Measurements from ENCODE around the gene MRPL14. TPM values are rescaled to one million over a fixed set of nuclear protein-coding genes. Genes with fewer than 3 reads are reported as not detected.

MRPL14 gene
- total and polyA plus RNA-seq, 2 of the 8 experiments (the other 6 are each of a cell fraction or from before 2014, with no cell fraction given): 82.0 to 97.1 TPM

DNA sequence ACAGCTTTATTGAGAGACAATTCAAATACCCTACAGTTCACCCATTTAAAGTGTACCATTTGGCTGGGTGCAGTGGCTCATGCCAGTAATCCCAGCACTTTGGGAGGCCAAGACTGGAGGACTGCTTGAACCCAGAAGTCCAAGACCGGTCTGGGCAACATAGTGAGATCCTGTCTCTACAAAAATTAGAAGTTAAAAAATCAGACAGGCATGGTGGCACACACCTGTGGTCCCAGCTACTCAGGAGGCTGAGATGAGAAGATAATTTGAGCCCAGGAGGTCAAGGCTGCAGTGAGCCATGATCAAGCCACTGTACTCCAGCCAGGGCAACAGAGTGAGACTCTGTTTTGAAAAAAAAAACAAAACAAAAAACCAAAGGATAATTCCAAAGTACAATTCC, 40.3 kb upstream of the MRPL14 start:
- no peak overlapping the region for H2BK12ac ChIP-seq (ENCODE audit: low read depth, low read length)
- no peak overlapping the region for H3K4me2 ChIP-seq (ENCODE audit: insufficient read depth in 1 of 2, low read depth in 2 of 2, low read length in 2 of 2)
- no peak overlapping the region for H3K18ac ChIP-seq (ENCODE audit: extremely low read depth, low read length)
- FAIRE-seq: no peak
- H4K8ac ChIP-seq (ENCODE audit: extremely low read depth, insufficient read depth, low read length): no peak overlapping the region
- no peaks in the 10 kb centered on the region for H3K9me3 ChIP-seq (ENCODE audit: insufficient read depth in 2 of 2, low read depth in 1 of 2, low read length in 1 of 2)
- H4K20me1 ChIP-seq (replicated peaks in 1 of 2; ENCODE audit: control insufficient read depth in 1 of 2, insufficient read depth in 2 of 2, low read length in 2 of 2): no peaks in the 10 kb centered on the region
- H4K91ac ChIP-seq (replicated peaks; ENCODE audit: insufficient read length, low read length): no peak overlapping the region
- TF ChIP-seq SP1 (IDR thresholded peaks at IDR 0.05; ENCODE audit: low read depth, low read length): no peak
- TF ChIP-seq SP4 (IDR thresholded peaks at IDR 0.05; ENCODE audit: low read length): no peak
- TF ChIP-seq SRF (IDR thresholded peaks at IDR 0.05; ENCODE audit: low read depth, low read length): no peak
- no peak for TF ChIP-seq BACH1 (IDR thresholded peaks at IDR 0.05; ENCODE audit: low read length)
- TF ChIP-seq, protein P1, sequence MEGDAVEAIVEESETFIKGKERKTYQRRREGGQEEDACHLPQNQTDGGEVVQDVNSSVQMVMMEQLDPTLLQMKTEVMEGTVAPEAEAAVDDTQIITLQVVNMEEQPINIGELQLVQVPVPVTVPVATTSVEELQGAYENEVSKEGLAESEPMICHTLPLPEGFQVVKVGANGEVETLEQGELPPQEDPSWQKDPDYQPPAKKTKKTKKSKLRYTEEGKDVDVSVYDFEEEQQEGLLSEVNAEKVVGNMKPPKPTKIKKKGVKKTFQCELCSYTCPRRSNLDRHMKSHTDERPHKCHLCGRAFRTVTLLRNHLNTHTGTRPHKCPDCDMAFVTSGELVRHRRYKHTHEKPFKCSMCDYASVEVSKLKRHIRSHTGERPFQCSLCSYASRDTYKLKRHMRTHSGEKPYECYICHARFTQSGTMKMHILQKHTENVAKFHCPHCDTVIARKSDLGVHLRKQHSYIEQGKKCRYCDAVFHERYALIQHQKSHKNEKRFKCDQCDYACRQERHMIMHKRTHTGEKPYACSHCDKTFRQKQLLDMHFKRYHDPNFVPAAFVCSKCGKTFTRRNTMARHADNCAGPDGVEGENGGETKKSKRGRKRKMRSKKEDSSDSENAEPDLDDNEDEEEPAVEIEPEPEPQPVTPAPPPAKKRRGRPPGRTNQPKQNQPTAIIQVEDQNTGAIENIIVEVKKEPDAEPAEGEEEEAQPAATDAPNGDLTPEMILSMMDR (IDR thresholded peaks at IDR 0.05; ENCODE audit: control extremely low read depth in 1 of 3, insufficient read depth in 1 of 3, low read depth in 1 of 3, low read length in 3 of 3): no peak
- TF ChIP-seq, protein P2, sequence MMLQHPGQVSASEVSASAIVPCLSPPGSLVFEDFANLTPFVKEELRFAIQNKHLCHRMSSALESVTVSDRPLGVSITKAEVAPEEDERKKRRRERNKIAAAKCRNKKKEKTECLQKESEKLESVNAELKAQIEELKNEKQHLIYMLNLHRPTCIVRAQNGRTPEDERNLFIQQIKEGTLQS (IDR thresholded peaks at IDR 0.05; ENCODE audit: insufficient read depth, low read depth, low read length): no peak
- no peak for TF ChIP-seq ZNF274 (IDR thresholded peaks at IDR 0.05; ENCODE audit: borderline replicate concordance, extremely low read depth, low read length)
- TF ChIP-seq MAFK (IDR thresholded peaks at IDR 0.05; ENCODE audit: low read depth, low read length): no peak
- TF ChIP-seq TCF12 (IDR thresholded peaks at IDR 0.05; ENCODE audit: low read depth, low read length): no peak
- no peak for TF ChIP-seq RFX5 (IDR thresholded peaks at IDR 0.05; ENCODE audit: borderline replicate concordance, low read depth, low read length)
- no peak for TF ChIP-seq RBBP5 (IDR thresholded peaks at IDR 0.05; ENCODE audit: borderline replicate concordance, low read depth, low read length)
- no peak overlapping the region for H3K23ac ChIP-seq (ENCODE audit: insufficient read length)
- H3K9ac ChIP-seq (replicated peaks in 1 of 4; ENCODE audit: extremely low read depth in 1 of 4, low read depth in 3 of 4, low read length in 3 of 4): no peak overlapping the region
- no peaks in the 10 kb centered on the region for H3K36me3 ChIP-seq (ENCODE audit: control insufficient read depth in 2 of 4, insufficient read depth in 4 of 4, low read length in 3 of 4)
- H3K14ac ChIP-seq (ENCODE audit: insufficient read length): no peak overlapping the region
- 92% methylated on average over 1 of the region's 1 CpG; no CpG with 5 or more reads in 1 of the 2 experiments for WGBS, 2 experiments (ENCODE audit: extremely low coverage in 1 of 2, insufficient coverage in 1 of 2, insufficient read length in 1 of 2, insufficient replicate concordance in 2 of 2, low coverage in 1 of 2, low lambda C conversion rate in 2 of 2, missing lambda C conversion rate in 1 of 2)
- H4K5ac ChIP-seq (ENCODE audit: insufficient read length, low read depth, low read length): no peak overlapping the region
- H3K23me2 ChIP-seq (ENCODE audit: low read depth, low read length): no peaks in the 10 kb centered on the region
- 0 out of 7 replicates have a peak, but pooled peaks cover 0 to 4% (median 0%) of the 10 kb centered on the region in 4 experiments for H3K27me3 ChIP-seq (replicated peaks in 1 of 4; ENCODE audit: control insufficient read depth in 3 of 4, extremely low read depth in 1 of 4, insufficient read depth in 3 of 4, low read length in 3 of 4)
- H3K79me2 ChIP-seq (ENCODE audit: control insufficient read depth in 1 of 2, insufficient read depth in 2 of 2, low read length in 2 of 2): no peaks in the 10 kb centered on the region
- H3K56ac ChIP-seq (replicated peaks; ENCODE audit: insufficient read length, low read depth, low read length): no peak overlapping the region
- no peak overlapping the region for H2BK5ac ChIP-seq (ENCODE audit: low read depth, low read length)
- H2AFZ ChIP-seq (ENCODE audit: low read length): no peak overlapping the region
- ChIA-PET POLR2A (ENCODE audit: partially characterized antibody) (interaction anchor here (0.7 to 1.5 kb wide), 3 partner anchors 57 to 159 kb away, joined by 3 to 4 read pairs (median 3); no protein-coding TSS in a partner anchor), CTCF (ENCODE audit: partially characterized antibody) (interaction anchor here (0.7 to 3.1 kb wide), 5 partner anchors 11 to 101 kb away, joined by 3 to 22 read pairs (median 4); no protein-coding TSS in a partner anchor)
- H3K79me1 ChIP-seq (ENCODE audit: low read depth, low read length): no peaks in the 10 kb centered on the region
- H3K27ac ChIP-seq (ENCODE audit: low read depth, low read length): no peak overlapping the region
- DNase-seq (ENCODE audit: low read depth in 1 of 2, low spot score in 2 of 2): no peak
- H3K4me3 ChIP-seq (ENCODE audit: extremely low read depth in 1 of 4, insufficient read depth in 2 of 4, low read depth in 3 of 4, low read length in 4 of 4): no peak overlapping the region
- H2BK15ac ChIP-seq (ENCODE audit: low read length): no peak overlapping the region
- no peak overlapping the region for H3K4ac ChIP-seq (replicated peaks; ENCODE audit: insufficient read length, low read depth, low read length)
- no peak overlapping the region for H2BK20ac ChIP-seq (ENCODE audit: low read length)
- peaks cover 0 to 18% (median 13%) of the 10 kb centered on the region in 4 experiments; a peak in 6 of 7 replicates for H3K4me1 ChIP-seq (replicated peaks in 1 of 4; ENCODE audit: control insufficient read depth in 3 of 4, insufficient read depth in 4 of 4, low read length in 3 of 4)
- no peak overlapping the region for H2BK120ac ChIP-seq (replicated peaks; ENCODE audit: low read depth, low read length)
- H2AK5ac ChIP-seq (ENCODE audit: low read depth, low read length): no peak overlapping the region
